GM12892 (cell line): ENCODE data around the gene PODN.

Experiments used
- POLR2A ChIP-seq: IDR thresholded peaks from 2 replicates; pipeline ENCODE4 v1.6.1; 2011; ENCODE audit warnings: low read depth, low read length, control low read depth
- POLR2AphosphoS5 ChIP-seq: IDR thresholded peaks from 2 replicates; pipeline ENCODE4 v1.6.1; 2011; ENCODE audit warnings: low read depth, low read length, control low read depth

- TF ChIP-seq POLR2AphosphoS5 (no peak), POLR2A (no peak)
These were observed 26.7 kb downstream of the PODN start for GRCh38 chr1:53088616-53089300.
